ENCODE results near the gene MEAK7.

DNA sequence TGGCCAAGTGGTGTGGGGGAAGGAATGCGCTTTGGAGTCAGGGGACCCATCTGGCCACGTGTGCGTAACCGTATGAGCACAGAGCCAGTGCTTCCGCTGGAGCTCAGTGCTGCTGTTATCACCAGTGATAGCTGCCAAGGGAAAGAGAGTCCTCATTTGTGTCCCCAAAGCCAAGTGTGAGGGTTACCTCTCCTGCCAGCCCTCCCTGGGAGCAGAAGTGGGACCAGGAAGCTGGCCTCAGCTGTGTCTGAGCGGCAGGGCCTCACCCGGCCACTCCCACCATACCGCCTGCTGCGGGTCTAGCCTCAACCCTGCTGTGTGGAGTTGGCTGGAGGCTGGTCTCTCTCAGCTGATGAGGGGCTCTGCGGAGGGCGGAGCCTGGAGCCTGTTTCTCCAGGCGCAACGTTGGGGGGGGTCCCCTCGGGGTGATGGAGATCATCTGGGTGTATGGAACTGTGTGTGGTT, 44.5 kb downstream of the MEAK7 start:
- no peak for TF ChIP-seq CTCF (IDR thresholded peaks at IDR 0.05)
- no peak for TF ChIP-seq POLR2A (IDR thresholded peaks at IDR 0.05)

All from body of pancreas (tissue), 4 donors.